H1 (cell line): Measurements from ENCODE around the gene MROH8.
A peak's percentile ranks its signal among the peaks of the same experiment; 100 is the strongest.

ENCODE experiments used
- BCL11A ChIP-seq, 2 experiments: IDR thresholded peaks; one replicate each; pipeline ENCODE4 v1.6.1; 2011; ENCODE audit warnings: low read depth in 2 of 2, low read length in 2 of 2, mild to moderate bottlenecking in 2 of 2
- CHD2 ChIP-seq: IDR thresholded peaks from 2 replicates; pipeline ENCODE4 v1.6.1; 2012; ENCODE audit warnings: low read length, improper control_type of control experiment
- CTCF ChIP-seq, 3 experiments: IDR thresholded peaks; 1 replicate in 2 of 3; 2 replicates in 1 of 3; pipeline versions ENCODE4 v1.5.1 to v1.6.1; 2011; ENCODE audit warnings: low read length in 3 of 3, mild to moderate bottlenecking in 3 of 3, inconsistent platforms in 2 of 3, low read depth in 1 of 3, moderate library complexity in 1 of 3; ENCODE audit not compliant: insufficient read depth in 1 of 3; ENCODE audit errors: control extremely low read depth in 1 of 3
- EP300 ChIP-seq, 2 experiments: IDR thresholded peaks; 1 replicate in 1 of 2; 2 replicates in 1 of 2; pipeline ENCODE4 v1.6.1; 2011 to 2012; ENCODE audit warnings: low read depth in 2 of 2, low read length in 2 of 2, mild to moderate bottlenecking in 2 of 2, borderline replicate concordance in 1 of 2, inconsistent platforms in 1 of 2, moderate library complexity in 1 of 2
- EZH2 ChIP-seq: fragments of 200-600 bp; sonication (generic); IDR thresholded peaks from 2 replicates; pipeline ENCODE4 v1.7.1; 2012; ENCODE audit warnings: low read depth, mild to moderate bottlenecking, moderate library complexity, low read length, inconsistent platforms; ENCODE audit not compliant: severe bottlenecking
- GABPA ChIP-seq: IDR thresholded peaks from 2 replicates; pipeline ENCODE4 v1.6.1; 2011; ENCODE audit warnings: mild to moderate bottlenecking, low read length, moderate library complexity, borderline replicate concordance; ENCODE audit not compliant: insufficient read depth
- NRF1 ChIP-seq: IDR thresholded peaks from 2 replicates; pipeline ENCODE4 v1.6.1; 2011; ENCODE audit warnings: mild to moderate bottlenecking, low read depth, low read length, improper control_type of control experiment
- POLR2A ChIP-seq, 2 experiments: IDR thresholded peaks; 1 replicate in 1 of 2; 2 replicates in 1 of 2; pipeline ENCODE4 v1.6.1; 2011; ENCODE audit warnings: low read depth in 2 of 2, low read length in 2 of 2, mild to moderate bottlenecking in 2 of 2; ENCODE audit errors: control extremely low read depth in 1 of 2
- POLR2AphosphoS5 ChIP-seq: IDR thresholded peaks from 2 replicates; pipeline ENCODE4 v1.6.1; 2011; ENCODE audit warnings: low read depth, low read length
- RAD21 ChIP-seq, 2 experiments: IDR thresholded peaks in 1 of 2; conservative IDR thresholded peaks in 1 of 2; 2 replicates each; pipeline ENCODE4 v1.6.1; 2011; ENCODE audit warnings: low read depth in 2 of 2, low read length in 2 of 2, improper control_type of control experiment in 1 of 2, inconsistent platforms in 1 of 2, mild to moderate bottlenecking in 1 of 2, moderate library complexity in 1 of 2
- RXRA ChIP-seq: IDR thresholded peaks from 2 replicates; pipeline ENCODE4 v1.6.1; 2011; ENCODE audit warnings: low read depth, mild to moderate bottlenecking, low read length, moderate library complexity; ENCODE audit not compliant: insufficient read depth
- SIN3A ChIP-seq, 2 experiments: IDR thresholded peaks in 1 of 2; conservative IDR thresholded peaks in 1 of 2; 2 replicates each; pipeline ENCODE4 v1.6.1; 2011 to 2012; ENCODE audit warnings: low read length in 2 of 2, improper control_type of control experiment in 1 of 2, low read depth in 1 of 2, mild to moderate bottlenecking in 1 of 2
- TF ChIP-seq, protein P1 (sequence below): fragments of 300-600 bp; sonication (generic); IDR thresholded peaks from 2 replicates; pipeline ENCODE4 v1.7.1; 2012; ENCODE audit warnings: low read length, moderate library complexity, mild to moderate bottlenecking, inconsistent platforms; ENCODE audit not compliant: insufficient replicate concordance

- TF ChIP-seq RAD21 (IDR thresholded peaks at IDR 0.05 in 1 of 2, conservative IDR thresholded peaks at IDR 0.05 in 1 of 2; ENCODE audit: low read depth in 2 of 2, low read length in 2 of 2): peak in 1 of 2 experiments; percentile 42; a peak in 2 of 4 replicates
- TF ChIP-seq CTCF (IDR thresholded peaks at IDR 0.05; ENCODE audit: control extremely low read depth in 1 of 3, insufficient read depth in 1 of 3, low read depth in 1 of 3, low read length in 3 of 3): peak; percentile 33 to 61 (median 52); a peak in 3 of 4 replicates
- no peak for TF ChIP-seq SIN3A (conservative IDR thresholded peaks at IDR 0.05 in 1 of 2, IDR thresholded peaks at IDR 0.05 in 1 of 2; ENCODE audit: low read depth in 1 of 2, low read length in 2 of 2)
- no peak for TF ChIP-seq EP300 (IDR thresholded peaks at IDR 0.05; ENCODE audit: borderline replicate concordance in 1 of 2, low read depth in 2 of 2, low read length in 2 of 2)
- no peak for TF ChIP-seq EZH2
- no peak for TF ChIP-seq POLR2AphosphoS5
- no peak for TF ChIP-seq BCL11A (IDR thresholded peaks at IDR 0.05; ENCODE audit: low read depth in 2 of 2, low read length in 2 of 2)
- no peak for TF ChIP-seq GABPA
- TF ChIP-seq, protein P1, sequence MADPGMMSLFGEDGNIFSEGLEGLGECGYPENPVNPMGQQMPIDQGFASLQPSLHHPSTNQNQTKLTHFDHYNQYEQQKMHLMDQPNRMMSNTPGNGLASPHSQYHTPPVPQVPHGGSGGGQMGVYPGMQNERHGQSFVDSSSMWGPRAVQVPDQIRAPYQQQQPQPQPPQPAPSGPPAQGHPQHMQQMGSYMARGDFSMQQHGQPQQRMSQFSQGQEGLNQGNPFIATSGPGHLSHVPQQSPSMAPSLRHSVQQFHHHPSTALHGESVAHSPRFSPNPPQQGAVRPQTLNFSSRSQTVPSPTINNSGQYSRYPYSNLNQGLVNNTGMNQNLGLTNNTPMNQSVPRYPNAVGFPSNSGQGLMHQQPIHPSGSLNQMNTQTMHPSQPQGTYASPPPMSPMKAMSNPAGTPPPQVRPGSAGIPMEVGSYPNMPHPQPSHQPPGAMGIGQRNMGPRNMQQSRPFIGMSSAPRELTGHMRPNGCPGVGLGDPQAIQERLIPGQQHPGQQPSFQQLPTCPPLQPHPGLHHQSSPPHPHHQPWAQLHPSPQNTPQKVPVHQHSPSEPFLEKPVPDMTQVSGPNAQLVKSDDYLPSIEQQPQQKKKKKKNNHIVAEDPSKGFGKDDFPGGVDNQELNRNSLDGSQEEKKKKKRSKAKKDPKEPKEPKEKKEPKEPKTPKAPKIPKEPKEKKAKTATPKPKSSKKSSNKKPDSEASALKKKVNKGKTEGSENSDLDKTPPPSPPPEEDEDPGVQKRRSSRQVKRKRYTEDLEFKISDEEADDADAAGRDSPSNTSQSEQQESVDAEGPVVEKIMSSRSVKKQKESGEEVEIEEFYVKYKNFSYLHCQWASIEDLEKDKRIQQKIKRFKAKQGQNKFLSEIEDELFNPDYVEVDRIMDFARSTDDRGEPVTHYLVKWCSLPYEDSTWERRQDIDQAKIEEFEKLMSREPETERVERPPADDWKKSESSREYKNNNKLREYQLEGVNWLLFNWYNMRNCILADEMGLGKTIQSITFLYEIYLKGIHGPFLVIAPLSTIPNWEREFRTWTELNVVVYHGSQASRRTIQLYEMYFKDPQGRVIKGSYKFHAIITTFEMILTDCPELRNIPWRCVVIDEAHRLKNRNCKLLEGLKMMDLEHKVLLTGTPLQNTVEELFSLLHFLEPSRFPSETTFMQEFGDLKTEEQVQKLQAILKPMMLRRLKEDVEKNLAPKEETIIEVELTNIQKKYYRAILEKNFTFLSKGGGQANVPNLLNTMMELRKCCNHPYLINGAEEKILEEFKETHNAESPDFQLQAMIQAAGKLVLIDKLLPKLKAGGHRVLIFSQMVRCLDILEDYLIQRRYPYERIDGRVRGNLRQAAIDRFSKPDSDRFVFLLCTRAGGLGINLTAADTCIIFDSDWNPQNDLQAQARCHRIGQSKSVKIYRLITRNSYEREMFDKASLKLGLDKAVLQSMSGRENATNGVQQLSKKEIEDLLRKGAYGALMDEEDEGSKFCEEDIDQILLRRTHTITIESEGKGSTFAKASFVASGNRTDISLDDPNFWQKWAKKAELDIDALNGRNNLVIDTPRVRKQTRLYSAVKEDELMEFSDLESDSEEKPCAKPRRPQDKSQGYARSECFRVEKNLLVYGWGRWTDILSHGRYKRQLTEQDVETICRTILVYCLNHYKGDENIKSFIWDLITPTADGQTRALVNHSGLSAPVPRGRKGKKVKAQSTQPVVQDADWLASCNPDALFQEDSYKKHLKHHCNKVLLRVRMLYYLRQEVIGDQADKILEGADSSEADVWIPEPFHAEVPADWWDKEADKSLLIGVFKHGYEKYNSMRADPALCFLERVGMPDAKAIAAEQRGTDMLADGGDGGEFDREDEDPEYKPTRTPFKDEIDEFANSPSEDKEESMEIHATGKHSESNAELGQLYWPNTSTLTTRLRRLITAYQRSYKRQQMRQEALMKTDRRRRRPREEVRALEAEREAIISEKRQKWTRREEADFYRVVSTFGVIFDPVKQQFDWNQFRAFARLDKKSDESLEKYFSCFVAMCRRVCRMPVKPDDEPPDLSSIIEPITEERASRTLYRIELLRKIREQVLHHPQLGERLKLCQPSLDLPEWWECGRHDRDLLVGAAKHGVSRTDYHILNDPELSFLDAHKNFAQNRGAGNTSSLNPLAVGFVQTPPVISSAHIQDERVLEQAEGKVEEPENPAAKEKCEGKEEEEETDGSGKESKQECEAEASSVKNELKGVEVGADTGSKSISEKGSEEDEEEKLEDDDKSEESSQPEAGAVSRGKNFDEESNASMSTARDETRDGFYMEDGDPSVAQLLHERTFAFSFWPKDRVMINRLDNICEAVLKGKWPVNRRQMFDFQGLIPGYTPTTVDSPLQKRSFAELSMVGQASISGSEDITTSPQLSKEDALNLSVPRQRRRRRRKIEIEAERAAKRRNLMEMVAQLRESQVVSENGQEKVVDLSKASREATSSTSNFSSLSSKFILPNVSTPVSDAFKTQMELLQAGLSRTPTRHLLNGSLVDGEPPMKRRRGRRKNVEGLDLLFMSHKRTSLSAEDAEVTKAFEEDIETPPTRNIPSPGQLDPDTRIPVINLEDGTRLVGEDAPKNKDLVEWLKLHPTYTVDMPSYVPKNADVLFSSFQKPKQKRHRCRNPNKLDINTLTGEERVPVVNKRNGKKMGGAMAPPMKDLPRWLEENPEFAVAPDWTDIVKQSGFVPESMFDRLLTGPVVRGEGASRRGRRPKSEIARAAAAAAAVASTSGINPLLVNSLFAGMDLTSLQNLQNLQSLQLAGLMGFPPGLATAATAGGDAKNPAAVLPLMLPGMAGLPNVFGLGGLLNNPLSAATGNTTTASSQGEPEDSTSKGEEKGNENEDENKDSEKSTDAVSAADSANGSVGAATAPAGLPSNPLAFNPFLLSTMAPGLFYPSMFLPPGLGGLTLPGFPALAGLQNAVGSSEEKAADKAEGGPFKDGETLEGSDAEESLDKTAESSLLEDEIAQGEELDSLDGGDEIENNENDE: no peak
- TF ChIP-seq NRF1: no peak
- no peak for TF ChIP-seq CHD2
- TF ChIP-seq RXRA: no peak
- TF ChIP-seq POLR2A (IDR thresholded peaks at IDR 0.05; ENCODE audit: control extremely low read depth in 1 of 2, low read depth in 2 of 2, low read length in 2 of 2): no peak
These were observed 23.1 kb upstream of the MROH8 start for GRCh38 chr20:37202267-37202943.
